Right lobe of liver (tissue), 4 donors: ENCODE data around the gene DNAH8.

Source experiments
- POLR2A ChIP-seq: fragments of 450-650 bp; IDR thresholded peaks from one replicate; pipeline ENCODE4 v1.6.1; 2017; ENCODE audit warnings: antibody characterized with exemption, mild to moderate bottlenecking
- TF ChIP-seq, protein P1 (sequence below), 4 donors: fragments of 200-600 bp in 3 of 4; fragments of 450-650 bp in 1 of 4; IDR thresholded peaks; one replicate each; pipeline versions ENCODE4 v1.5.1 to v1.8.0; 2016 to 2022; ENCODE audit warnings: antibody characterized with exemption in 4 of 4, mild to moderate bottlenecking in 2 of 4
- donor health status: DM: no; HTN: no; CAD: no.
- donor health status: DM: no; HTN: no; CAD: no.
- donor health status: DM: no; HTN: yes; CAD: no.

DNA sequence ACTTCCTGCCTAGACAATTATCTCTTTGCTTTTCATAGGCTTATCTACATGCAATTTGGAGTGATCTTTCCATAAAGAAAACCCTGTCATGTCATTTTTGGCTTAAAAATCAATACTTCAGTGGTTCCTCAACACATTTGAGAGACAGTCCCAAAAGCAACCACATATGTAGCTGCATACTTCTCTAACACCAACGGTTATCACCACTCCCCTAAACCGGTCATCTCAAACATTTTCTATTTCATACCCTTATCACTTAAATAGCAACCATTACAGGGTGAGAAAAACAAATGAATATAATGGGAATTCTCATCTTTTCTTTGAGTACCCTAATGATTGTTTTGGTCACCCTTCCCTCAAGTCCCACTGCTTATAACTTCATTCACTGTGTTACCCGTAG, 17.3 kb upstream of the DNAH8 start:
- TF ChIP-seq, protein P1, sequence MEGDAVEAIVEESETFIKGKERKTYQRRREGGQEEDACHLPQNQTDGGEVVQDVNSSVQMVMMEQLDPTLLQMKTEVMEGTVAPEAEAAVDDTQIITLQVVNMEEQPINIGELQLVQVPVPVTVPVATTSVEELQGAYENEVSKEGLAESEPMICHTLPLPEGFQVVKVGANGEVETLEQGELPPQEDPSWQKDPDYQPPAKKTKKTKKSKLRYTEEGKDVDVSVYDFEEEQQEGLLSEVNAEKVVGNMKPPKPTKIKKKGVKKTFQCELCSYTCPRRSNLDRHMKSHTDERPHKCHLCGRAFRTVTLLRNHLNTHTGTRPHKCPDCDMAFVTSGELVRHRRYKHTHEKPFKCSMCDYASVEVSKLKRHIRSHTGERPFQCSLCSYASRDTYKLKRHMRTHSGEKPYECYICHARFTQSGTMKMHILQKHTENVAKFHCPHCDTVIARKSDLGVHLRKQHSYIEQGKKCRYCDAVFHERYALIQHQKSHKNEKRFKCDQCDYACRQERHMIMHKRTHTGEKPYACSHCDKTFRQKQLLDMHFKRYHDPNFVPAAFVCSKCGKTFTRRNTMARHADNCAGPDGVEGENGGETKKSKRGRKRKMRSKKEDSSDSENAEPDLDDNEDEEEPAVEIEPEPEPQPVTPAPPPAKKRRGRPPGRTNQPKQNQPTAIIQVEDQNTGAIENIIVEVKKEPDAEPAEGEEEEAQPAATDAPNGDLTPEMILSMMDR (IDR thresholded peaks at IDR 0.05), result no peak
- no peak for TF ChIP-seq POLR2A
